Caco-2 (cell line): ENCODE data around the gene PAFAH2. TPM values are rescaled to one million over a fixed set of nuclear protein-coding genes. Genes with fewer than 3 reads are reported as not detected.

ENCODE experiments used
- BruUV-seq: library from RNA; stranded (reverse); fragments of 400-500 nt; replicated peaks from 2 replicates; lab custom pipeline; 2021; lab: Mats Ljungman, UMichigan
- CTCF ChIA-PET: fragments of 300-600 bp; sonication (Branson Sonifier 250); formaldehyde crosslinking; loops from one replicate; lab custom pipeline; 2022; ENCODE audit warnings: antibody characterized with exemption; lab: Charles Lee
- POLR2A ChIA-PET: fragments of 300-600 bp; sonication (Branson Sonifier 250); formaldehyde crosslinking; loops from one replicate; lab custom pipeline; 2022; ENCODE audit warnings: antibody characterized with exemption; lab: Charles Lee
- DNase-seq, 2 experiments: peaks; one replicate each; pipeline versions ENCODE4 v3.0.0 to v3.0.0-alpha.2; 2020 to 2022
- H3K27me3 ChIP-seq: replicated peaks from 2 replicates; pipeline ENCODE4 v1.6.0; 2011; ENCODE audit warnings: low read length; ENCODE audit not compliant: control insufficient read depth, insufficient read depth
- H3K36me3 ChIP-seq: 2 replicates; pipeline ENCODE4 v1.5.1; 2011; ENCODE audit warnings: low read length; ENCODE audit not compliant: control insufficient read depth, insufficient read depth
- H3K4me1 ChIP-seq: fragments of 250-450 bp; sonication (Bioruptor Pico); 2 replicates; pipeline ENCODE4 v1.5.1; 2020; ENCODE audit warnings: mild to moderate bottlenecking
- H3K4me3 ChIP-seq: 2 replicates; pipeline ENCODE4 v1.5.1; 2011; ENCODE audit warnings: low read depth, mild to moderate bottlenecking, control low read depth, low read length
- H3K9me3 ChIP-seq: fragments of 250-450 bp; sonication (Bioruptor Pico); 2 replicates; pipeline ENCODE4 v1.5.1; 2020; ENCODE audit warnings: mild to moderate bottlenecking, moderate library complexity
- H3K27ac Mint-ChIP-seq: one replicate; pipeline ENCODE4 v1.8.0; 2022; ENCODE audit warnings: mixed read lengths; ENCODE audit not compliant: unreplicated experiment
- H3K27me3 Mint-ChIP-seq: one replicate; pipeline ENCODE4 v1.8.0; 2022; ENCODE audit warnings: mixed read lengths; ENCODE audit not compliant: insufficient read depth, unreplicated experiment
- H3K36me3 Mint-ChIP-seq: one replicate; pipeline ENCODE4 v1.8.0; 2022; ENCODE audit warnings: mild to moderate bottlenecking, mixed read lengths; ENCODE audit not compliant: insufficient read depth, unreplicated experiment
- H3K4me1 Mint-ChIP-seq: one replicate; pipeline ENCODE4 v1.8.0; 2022; ENCODE audit warnings: low read depth, mixed read lengths; ENCODE audit not compliant: unreplicated experiment
- H3K4me3 Mint-ChIP-seq: one replicate; pipeline ENCODE4 v1.8.0; 2022; ENCODE audit warnings: mild to moderate bottlenecking, moderate library complexity, mixed read lengths; ENCODE audit not compliant: unreplicated experiment
- H3K9me3 Mint-ChIP-seq: one replicate; pipeline ENCODE4 v1.8.0; 2022; ENCODE audit warnings: mixed read lengths; ENCODE audit not compliant: unreplicated experiment
- intact Hi-C: fragments of 100-400 bp; cut with micrococcal nuclease; formaldehyde crosslinking; loops from one replicate; pipeline ENCODE4 v1.10.0; 2022; ENCODE audit not compliant: unreplicated experiment
- total RNA-seq: library from RNA; stranded (reverse); gene quantifications from 2 replicates; pipeline ENCODE4 v1.2.3, GENCODE V29; 2022
- TF ChIP-seq, protein P1 (sequence below), 2 experiments: fragments of 200-600 bp in 1 of 2; IDR thresholded peaks; 1 replicate in 1 of 2; 2 replicates in 1 of 2; pipeline versions ENCODE4 v1.5.1 to v1.8.0; 2011 to 2022; ENCODE audit warnings: antibody characterized with exemption in 1 of 2, control low read depth in 1 of 2, inconsistent platforms in 1 of 2, low read depth in 1 of 2, low read length in 1 of 2, mild to moderate bottlenecking in 1 of 2, moderate library complexity in 1 of 2; ENCODE audit not compliant: insufficient read depth in 1 of 2, severe bottlenecking in 1 of 2, unreplicated experiment in 1 of 2

The PAFAH2 gene
- total RNA-seq, 1 experiment from 2014 or later, result 8.0 TPM

- no peaks in the 10 kb centered on the region for H3K9me3 Mint-ChIP-seq
- TF ChIP-seq, protein P1, sequence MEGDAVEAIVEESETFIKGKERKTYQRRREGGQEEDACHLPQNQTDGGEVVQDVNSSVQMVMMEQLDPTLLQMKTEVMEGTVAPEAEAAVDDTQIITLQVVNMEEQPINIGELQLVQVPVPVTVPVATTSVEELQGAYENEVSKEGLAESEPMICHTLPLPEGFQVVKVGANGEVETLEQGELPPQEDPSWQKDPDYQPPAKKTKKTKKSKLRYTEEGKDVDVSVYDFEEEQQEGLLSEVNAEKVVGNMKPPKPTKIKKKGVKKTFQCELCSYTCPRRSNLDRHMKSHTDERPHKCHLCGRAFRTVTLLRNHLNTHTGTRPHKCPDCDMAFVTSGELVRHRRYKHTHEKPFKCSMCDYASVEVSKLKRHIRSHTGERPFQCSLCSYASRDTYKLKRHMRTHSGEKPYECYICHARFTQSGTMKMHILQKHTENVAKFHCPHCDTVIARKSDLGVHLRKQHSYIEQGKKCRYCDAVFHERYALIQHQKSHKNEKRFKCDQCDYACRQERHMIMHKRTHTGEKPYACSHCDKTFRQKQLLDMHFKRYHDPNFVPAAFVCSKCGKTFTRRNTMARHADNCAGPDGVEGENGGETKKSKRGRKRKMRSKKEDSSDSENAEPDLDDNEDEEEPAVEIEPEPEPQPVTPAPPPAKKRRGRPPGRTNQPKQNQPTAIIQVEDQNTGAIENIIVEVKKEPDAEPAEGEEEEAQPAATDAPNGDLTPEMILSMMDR (IDR thresholded peaks at IDR 0.05; ENCODE audit: insufficient read depth in 1 of 2, low read depth in 1 of 2, low read length in 1 of 2, severe bottlenecking in 1 of 2, unreplicated experiment in 1 of 2), result no peak
- Histone ChIP-seq H3K4me3 (no peak overlapping the region), H3K4me1 (peaks cover 9% of the 10 kb centered on the region), H3K36me3 (no peaks in the 10 kb centered on the region), H3K27me3 (no peaks in the 10 kb centered on the region), H3K9me3 (no peaks in the 10 kb centered on the region)
- CTCF ChIA-PET, result interaction anchor here (1.0 kb wide), 1 partner anchor 107 kb away, joined by 4 read pairs; no protein-coding TSS in a partner anchor
- H3K36me3 Mint-ChIP-seq, result no peaks in the 10 kb centered on the region
- no peak overlapping the region for H3K27ac Mint-ChIP-seq
- peaks cover 8% of the 10 kb centered on the region for H3K4me1 Mint-ChIP-seq
- POLR2A ChIA-PET, result no interaction called here
- BruUV-seq, result no TSS peak
- intact Hi-C loops, result loop anchor here (5.0 kb wide), 1 partner anchor 124 kb away; no protein-coding TSS in a partner anchor
- no peak for DNase-seq
- H3K27me3 Mint-ChIP-seq, result no peaks in the 10 kb centered on the region
- no peak overlapping the region for H3K4me3 Mint-ChIP-seq
These were observed 40.6 kb upstream of the PAFAH2 start for GRCh38 chr1:26038477-26038876.

GRCh38 chr1:26037904-26038303 is 40.0 kb upstream of the PAFAH2 start:
- no peaks in the 10 kb centered on the region for H3K9me3 ChIP-seq
- no peak for DNase-seq
- CTCF ChIA-PET, result interaction anchor here (1.0 kb wide), 1 partner anchor 107 kb away, joined by 4 read pairs; no protein-coding TSS in a partner anchor
- POLR2A ChIA-PET, result no interaction called here
- no TSS peak for BruUV-seq
- Mint-ChIP-seq H3K36me3 (no peaks in the 10 kb centered on the region), H3K4me1 (peaks cover 8% of the 10 kb centered on the region), H3K4me3 (no peak overlapping the region), H3K27ac (no peak overlapping the region), H3K27me3 (no peaks in the 10 kb centered on the region), H3K9me3 (no peaks in the 10 kb centered on the region)
- peaks cover 9% of the 10 kb centered on the region for H3K4me1 ChIP-seq
- H3K27me3 ChIP-seq, result no peaks in the 10 kb centered on the region
- H3K36me3 ChIP-seq, result no peaks in the 10 kb centered on the region
- intact Hi-C loops, result loop anchor here (5.0 kb wide), 1 partner anchor 124 kb away; no protein-coding TSS in a partner anchor
- no peak overlapping the region for H3K4me3 ChIP-seq
- TF ChIP-seq, protein P1 (IDR thresholded peaks at IDR 0.05; ENCODE audit: insufficient read depth in 1 of 2, low read depth in 1 of 2, low read length in 1 of 2, severe bottlenecking in 1 of 2, unreplicated experiment in 1 of 2), result no peak

GRCh38 chr1:26036756-26037281 is 39.0 kb upstream of the PAFAH2 start:
- H3K4me3 Mint-ChIP-seq, result peak overlapping the region; percentile 88
- ChIA-PET CTCF (interaction anchor here (0.6 to 3.4 kb wide), 11 partner anchors 9 to 380 kb away, joined by 3 to 77 read pairs (median 5); partner anchors contain the start of genes CEP85, SLC30A2 and ZNF593), POLR2A (interaction anchor here (0.5 to 0.7 kb wide), 3 partner anchors 102 to 290 kb away, joined by 3 to 6 read pairs (median 5); no protein-coding TSS in a partner anchor)
- H3K36me3 Mint-ChIP-seq, result no peaks in the 10 kb centered on the region
- peaks cover 8% of the 10 kb centered on the region for H3K4me1 Mint-ChIP-seq
- H3K36me3 ChIP-seq, result no peaks in the 10 kb centered on the region
- DNase-seq, result no peak
- H3K4me3 ChIP-seq, result no peak overlapping the region
- no peaks in the 10 kb centered on the region for H3K9me3 Mint-ChIP-seq
- H3K27me3 ChIP-seq, result no peaks in the 10 kb centered on the region
- no peaks in the 10 kb centered on the region for H3K27me3 Mint-ChIP-seq
- H3K27ac Mint-ChIP-seq, result no peak overlapping the region
- intact Hi-C loops, result loop anchor here (5.0 kb wide), 1 partner anchor 125 kb away; no protein-coding TSS in a partner anchor
- no TSS peak for BruUV-seq
- peaks cover 9% of the 10 kb centered on the region for H3K4me1 ChIP-seq
- TF ChIP-seq, protein P1 (IDR thresholded peaks at IDR 0.05; ENCODE audit: insufficient read depth in 1 of 2, low read depth in 1 of 2, low read length in 1 of 2, severe bottlenecking in 1 of 2, unreplicated experiment in 1 of 2), result no peak
- H3K9me3 ChIP-seq, result no peaks in the 10 kb centered on the region
